Gastroesophageal sphincter (tissue), 3 donors: ENCODE data around the gene BTBD16.

ENCODE experiments used
- CTCF ChIP-seq, 4 experiments: fragments of 200-600 bp in 2 of 4; fragments of 450-650 bp in 2 of 4; sonication (generic) in 1 of 4; IDR thresholded peaks; one replicate each; pipeline ENCODE4 v1.5.1; 2017 to 2019; ENCODE audit warnings: antibody characterized with exemption in 4 of 4, mild to moderate bottlenecking in 2 of 4, moderate library complexity in 2 of 4
- POLR2A ChIP-seq, 2 donors: fragments of 450-650 bp; IDR thresholded peaks; one replicate each; pipeline ENCODE4 v1.6.1; 2017; ENCODE audit warnings: antibody characterized with exemption in 2 of 2, mild to moderate bottlenecking in 2 of 2, moderate library complexity in 1 of 2
- POLR2AphosphoS5 ChIP-seq: sonication (generic); formaldehyde crosslinking; IDR thresholded peaks from one replicate; pipeline ENCODE4 v1.6.1; 2017; ENCODE audit warnings: antibody characterized with exemption

- TF ChIP-seq CTCF (IDR thresholded peaks at IDR 0.05) (no peak), POLR2A (IDR thresholded peaks at IDR 0.05) (no peak), POLR2AphosphoS5 (no peak)
Measured at GRCh38 chr10:122240401-122240800, 30.7 kb upstream of the BTBD16 start.
